ENCODE results near the gene TENM3.

The TENM3 gene

GRCh38 chr4:182629096-182629495 lies 385.9 kb downstream of the TENM3 start:
- H3K4me3 ChIP-seq: no peak overlapping the region
- no peak for DNase-seq (ENCODE audit: low read depth, low spot score)
- H3K27ac ChIP-seq: no peak overlapping the region

DNA sequence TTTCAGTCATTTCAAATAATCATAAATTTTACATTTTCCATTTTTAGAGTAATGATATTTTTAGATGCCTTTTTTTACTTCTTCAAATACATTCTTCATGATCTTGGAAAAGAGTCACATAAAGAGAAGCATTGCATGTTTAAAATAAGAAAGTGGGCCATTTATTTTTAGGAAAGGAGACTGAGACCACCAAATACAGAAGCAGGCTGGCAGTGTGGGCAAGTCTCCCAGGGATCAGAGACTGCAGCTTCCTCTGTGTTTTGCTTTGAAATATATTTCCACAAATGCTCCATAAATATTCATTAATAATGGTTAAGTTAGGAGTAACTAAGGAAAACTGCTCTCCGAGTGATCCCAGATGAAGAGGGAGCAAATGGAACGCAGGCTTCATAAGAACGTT lies 397.3 kb downstream of the TENM3 start:
- DNase-seq (ENCODE audit: low read depth, low spot score): no peak
- Histone ChIP-seq H3K4me3 (no peak overlapping the region), H3K36me3 (ENCODE audit: insufficient read depth, low read length) (no peaks in the 10 kb centered on the region), H3K27ac (no peak overlapping the region), H3K9me3 (ENCODE audit: low read depth, low read length) (no peaks in the 10 kb centered on the region), H3K9ac (ENCODE audit: insufficient read length) (no peak overlapping the region)
- no peak for TF ChIP-seq EZH2 (IDR thresholded peaks at IDR 0.05)

More at GRCh38 chr4:182629096-182629495, 385.9 kb downstream of the TENM3 start:
- TF ChIP-seq EZH2 (IDR thresholded peaks at IDR 0.05): no peak
- TF ChIP-seq POLR2AphosphoS5 (IDR thresholded peaks at IDR 0.05; ENCODE audit: borderline replicate concordance, low read depth, low read length): no peak
- TF ChIP-seq FOXP2 (optimal IDR thresholded peaks at IDR 0.05; ENCODE audit: control extremely low read depth, extremely low read length, insufficient read depth): no peak
- Histone ChIP-seq H3K9ac (ENCODE audit: insufficient read length) (no peak overlapping the region), H3K9me3 (ENCODE audit: low read depth, low read length) (no peaks in the 10 kb centered on the region), H3K36me3 (ENCODE audit: insufficient read depth, low read length) (no peaks in the 10 kb centered on the region)

- no peak for DNase-seq (ENCODE audit: low read depth, low spot score)
Measured at GRCh38 chr4:182640932-182641331, 397.7 kb downstream of the TENM3 start.

DNA sequence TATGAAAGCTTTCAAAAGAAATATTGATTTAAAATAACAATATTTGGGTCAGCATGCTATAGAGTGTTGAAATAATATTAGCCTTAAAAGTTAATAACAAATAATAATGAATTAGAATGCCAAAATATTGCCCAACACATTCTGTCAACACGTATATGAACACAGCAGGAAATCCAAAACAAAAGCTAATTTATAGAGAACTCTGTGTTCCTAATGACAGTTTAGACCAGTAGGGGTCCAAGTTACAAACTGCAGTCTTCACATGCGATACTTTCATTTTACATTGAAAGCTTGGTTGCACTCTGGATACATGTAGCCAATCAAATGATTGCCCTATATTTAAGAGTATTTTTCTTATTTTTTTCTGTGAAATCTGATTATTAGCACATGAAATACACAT lies 399.6 kb downstream of the TENM3 start:
- Histone ChIP-seq H3K9ac (ENCODE audit: insufficient read length) (no peak overlapping the region), H3K9me3 (ENCODE audit: low read depth, low read length) (no peaks in the 10 kb centered on the region), H3K36me3 (ENCODE audit: insufficient read depth, low read length) (no peaks in the 10 kb centered on the region), H3K4me3 (no peak overlapping the region), H3K27ac (no peak overlapping the region)
- no peak for DNase-seq (ENCODE audit: low read depth, low spot score)
- no peak for TF ChIP-seq POLR2AphosphoS5 (IDR thresholded peaks at IDR 0.05; ENCODE audit: borderline replicate concordance, low read depth, low read length)
- no peak for TF ChIP-seq FOXP2 (optimal IDR thresholded peaks at IDR 0.05; ENCODE audit: control extremely low read depth, extremely low read length, insufficient read depth)
- no peak for TF ChIP-seq EZH2 (IDR thresholded peaks at IDR 0.05)

More at GRCh38 chr4:182640932-182641331, 397.7 kb downstream of the TENM3 start:
- H3K36me3 ChIP-seq (ENCODE audit: insufficient read depth, low read length): no peaks in the 10 kb centered on the region
- no peak overlapping the region for H3K4me3 ChIP-seq
- H3K9me3 ChIP-seq (ENCODE audit: low read depth, low read length): no peaks in the 10 kb centered on the region
- no peak overlapping the region for H3K9ac ChIP-seq (ENCODE audit: insufficient read length)
- H3K27ac ChIP-seq: no peak overlapping the region
- TF ChIP-seq FOXP2 (optimal IDR thresholded peaks at IDR 0.05; ENCODE audit: control extremely low read depth, extremely low read length, insufficient read depth) (no peak), EZH2 (IDR thresholded peaks at IDR 0.05) (no peak), POLR2AphosphoS5 (IDR thresholded peaks at IDR 0.05; ENCODE audit: borderline replicate concordance, low read depth, low read length) (no peak)

DNA sequence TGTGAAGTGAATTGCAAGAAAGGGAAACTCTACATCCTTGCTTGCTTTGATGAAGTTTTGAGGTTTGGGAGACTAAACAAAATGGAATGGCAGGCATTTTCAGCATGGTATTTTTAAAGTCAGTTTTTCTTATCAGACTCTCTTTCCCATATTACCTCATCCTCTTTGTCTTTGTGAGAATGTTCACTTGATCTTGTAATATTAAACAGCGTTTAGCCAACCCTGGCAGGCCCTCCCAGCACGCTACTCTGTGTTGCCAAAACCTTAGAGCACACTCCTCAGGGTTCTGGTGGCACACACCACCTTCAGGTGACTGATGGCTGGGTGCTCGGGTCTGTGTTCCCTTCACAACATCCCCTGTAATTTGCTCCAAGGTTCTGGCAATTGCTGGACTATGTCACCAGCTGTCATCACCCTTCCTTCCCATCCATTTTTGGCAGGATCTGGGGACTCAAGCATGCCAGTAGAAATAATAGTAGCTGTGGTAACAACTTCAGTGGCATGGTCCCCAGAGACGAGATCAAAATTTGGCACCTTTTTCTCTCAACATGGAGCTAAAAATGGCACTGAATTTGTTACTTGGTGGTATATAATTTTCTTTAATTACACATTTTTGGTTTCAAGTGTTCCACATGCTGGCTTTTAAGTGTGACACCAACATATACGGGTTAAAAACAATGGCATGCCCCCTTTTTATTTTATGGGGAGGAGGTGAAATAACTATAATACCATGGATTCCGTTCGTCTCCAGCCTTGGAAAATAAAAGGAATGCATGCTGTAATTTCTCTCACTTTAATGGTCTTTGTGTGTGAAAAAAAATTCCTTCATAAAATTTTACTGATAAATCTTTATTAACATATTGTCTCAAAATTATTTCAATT lies 400.8 kb downstream of the TENM3 start:
- no peak for TF ChIP-seq POLR2AphosphoS5 (IDR thresholded peaks at IDR 0.05; ENCODE audit: borderline replicate concordance, low read depth, low read length)
- no peak for TF ChIP-seq EZH2 (IDR thresholded peaks at IDR 0.05)
- no peak for TF ChIP-seq FOXP2 (optimal IDR thresholded peaks at IDR 0.05; ENCODE audit: control extremely low read depth, extremely low read length, insufficient read depth)
- no peaks in the 10 kb centered on the region for H3K36me3 ChIP-seq (ENCODE audit: insufficient read depth, low read length)
- H3K9me3 ChIP-seq (ENCODE audit: low read depth, low read length): no peaks in the 10 kb centered on the region
- no peak overlapping the region for H3K9ac ChIP-seq (ENCODE audit: insufficient read length)
- no peak overlapping the region for H3K4me3 ChIP-seq
- H3K27ac ChIP-seq: no peak overlapping the region
- DNase-seq (ENCODE audit: low read depth, low spot score): no peak

DNA sequence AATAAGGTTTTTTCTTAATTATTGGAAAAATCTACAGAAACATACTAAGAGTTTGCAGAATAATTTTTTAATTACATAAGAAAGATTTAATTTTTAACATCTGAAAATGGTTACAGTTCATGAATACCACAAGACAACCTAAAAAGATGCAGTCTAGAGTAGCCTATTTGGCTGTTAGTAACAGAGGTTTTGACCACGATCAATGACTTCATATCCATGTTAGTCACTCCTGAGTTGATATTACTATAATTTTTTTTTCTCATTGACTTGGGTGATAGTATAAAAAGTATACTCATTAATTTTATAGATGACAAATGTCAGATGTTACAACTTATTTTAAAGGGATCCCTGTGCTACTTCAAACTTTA lies 401.5 kb downstream of the TENM3 start:
- Histone ChIP-seq H3K36me3 (ENCODE audit: insufficient read depth, low read length) (no peaks in the 10 kb centered on the region), H3K4me3 (no peak overlapping the region), H3K9me3 (ENCODE audit: low read depth, low read length) (no peaks in the 10 kb centered on the region), H3K9ac (ENCODE audit: insufficient read length) (no peak overlapping the region), H3K27ac (no peak overlapping the region)
- TF ChIP-seq POLR2AphosphoS5 (IDR thresholded peaks at IDR 0.05; ENCODE audit: borderline replicate concordance, low read depth, low read length) (no peak), FOXP2 (optimal IDR thresholded peaks at IDR 0.05; ENCODE audit: control extremely low read depth, extremely low read length, insufficient read depth) (no peak)
- DNase-seq (ENCODE audit: low read depth, low spot score): no peak

- Histone ChIP-seq H3K36me3 (ENCODE audit: insufficient read depth, low read length) (no peaks in the 10 kb centered on the region), H3K27ac (no peak overlapping the region), H3K9ac (ENCODE audit: insufficient read length) (no peak overlapping the region), H3K9me3 (ENCODE audit: low read depth, low read length) (no peaks in the 10 kb centered on the region), H3K4me3 (no peak overlapping the region)
- DNase-seq (ENCODE audit: low read depth, low spot score): no peak
- TF ChIP-seq POLR2AphosphoS5 (IDR thresholded peaks at IDR 0.05; ENCODE audit: borderline replicate concordance, low read depth, low read length): no peak
- no peak for TF ChIP-seq FOXP2 (optimal IDR thresholded peaks at IDR 0.05; ENCODE audit: control extremely low read depth, extremely low read length, insufficient read depth)
- TF ChIP-seq EZH2 (IDR thresholded peaks at IDR 0.05): no peak
Measured at GRCh38 chr4:182645511-182645910, 402.3 kb downstream of the TENM3 start.

- TF ChIP-seq POLR2AphosphoS5 (IDR thresholded peaks at IDR 0.05; ENCODE audit: borderline replicate concordance, low read depth, low read length): no peak
- no peaks in the 10 kb centered on the region for H3K9me3 ChIP-seq (ENCODE audit: low read depth, low read length)
- no peak overlapping the region for H3K27ac ChIP-seq
- H3K9ac ChIP-seq (ENCODE audit: insufficient read length): no peak overlapping the region
- no peak for DNase-seq (ENCODE audit: low read depth, low spot score)
- H3K36me3 ChIP-seq (ENCODE audit: insufficient read depth, low read length): no peaks in the 10 kb centered on the region
- H3K4me3 ChIP-seq: no peak overlapping the region
Measured at GRCh38 chr4:182647646-182648300, 404.6 kb downstream of the TENM3 start.
